Ishikawa (cell line): ENCODE measurements around the gene IL1RN.

ENCODE experiments used
- CEBPB ChIP-seq: IDR thresholded peaks from 2 replicates; pipeline ENCODE4 v1.6.1; 2012
- CREB1 ChIP-seq: IDR thresholded peaks from 2 replicates; pipeline ENCODE4 v1.6.1; 2012; ENCODE audit warnings: low read depth
- EGR1 ChIP-seq: IDR thresholded peaks from 2 replicates; pipeline ENCODE4 v1.6.1; 2012
- EP300 ChIP-seq: IDR thresholded peaks from 2 replicates; pipeline ENCODE4 v1.6.1; 2012; ENCODE audit warnings: borderline replicate concordance
- FOXM1 ChIP-seq: IDR thresholded peaks from 2 replicates; pipeline ENCODE4 v1.6.1; 2012; ENCODE audit warnings: low read depth, borderline replicate concordance
- NFIC ChIP-seq: IDR thresholded peaks from 2 replicates; pipeline ENCODE4 v1.6.1; 2012
- RAD21 ChIP-seq: IDR thresholded peaks from 2 replicates; pipeline ENCODE4 v1.6.1; 2012; ENCODE audit warnings: low read depth
- TAF1 ChIP-seq: IDR thresholded peaks from 2 replicates; pipeline ENCODE4 v1.6.1; 2012; ENCODE audit warnings: low read depth, mild to moderate bottlenecking
- TCF12 ChIP-seq: IDR thresholded peaks from 2 replicates; pipeline ENCODE4 v1.6.1; 2012; ENCODE audit warnings: low read depth
- TEAD4 ChIP-seq: IDR thresholded peaks from 2 replicates; pipeline ENCODE4 v1.6.1; 2012
- YY1 ChIP-seq: IDR thresholded peaks from 2 replicates; pipeline ENCODE4 v1.6.1; 2012; ENCODE audit warnings: low read depth
- ZBTB7A ChIP-seq: IDR thresholded peaks from 2 replicates; pipeline ENCODE4 v1.6.1; 2012; ENCODE audit warnings: low read depth
- TF ChIP-seq, protein P1 (sequence below): IDR thresholded peaks from 2 replicates; pipeline ENCODE4 v1.6.1; 2012
- TF ChIP-seq, protein P2 (sequence below): IDR thresholded peaks from 2 replicates; pipeline ENCODE4 v1.6.1; 2012
- TF ChIP-seq, protein P3 (sequence below): IDR thresholded peaks from 2 replicates; pipeline ENCODE4 v1.6.1; 2012; ENCODE audit warnings: low read depth, mild to moderate bottlenecking

Gene IL1RN

DNA sequence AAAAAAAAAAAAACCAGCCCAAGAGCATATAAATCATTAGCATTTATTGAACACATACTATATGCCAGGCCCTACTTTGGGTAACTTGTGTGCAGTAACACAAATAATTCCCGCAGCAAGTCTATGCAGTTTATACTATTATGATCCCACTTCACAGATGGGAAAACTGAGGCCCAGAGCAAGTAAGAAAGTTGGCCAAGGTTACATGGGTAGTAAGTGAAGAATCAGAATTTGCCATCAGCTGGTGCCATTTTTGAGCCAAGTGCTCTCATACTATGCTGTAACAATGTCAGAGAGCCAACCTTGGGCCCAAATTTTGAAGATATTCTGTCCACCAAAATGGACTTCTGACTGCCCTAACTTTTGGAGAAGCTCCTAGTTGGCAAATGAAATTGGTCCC, 32.9 kb downstream of the IL1RN start:
- TF ChIP-seq TEAD4: no peak
- TF ChIP-seq, protein P1, sequence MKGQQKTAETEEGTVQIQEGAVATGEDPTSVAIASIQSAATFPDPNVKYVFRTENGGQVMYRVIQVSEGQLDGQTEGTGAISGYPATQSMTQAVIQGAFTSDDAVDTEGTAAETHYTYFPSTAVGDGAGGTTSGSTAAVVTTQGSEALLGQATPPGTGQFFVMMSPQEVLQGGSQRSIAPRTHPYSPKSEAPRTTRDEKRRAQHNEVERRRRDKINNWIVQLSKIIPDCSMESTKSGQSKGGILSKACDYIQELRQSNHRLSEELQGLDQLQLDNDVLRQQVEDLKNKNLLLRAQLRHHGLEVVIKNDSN: no peak

DNA sequence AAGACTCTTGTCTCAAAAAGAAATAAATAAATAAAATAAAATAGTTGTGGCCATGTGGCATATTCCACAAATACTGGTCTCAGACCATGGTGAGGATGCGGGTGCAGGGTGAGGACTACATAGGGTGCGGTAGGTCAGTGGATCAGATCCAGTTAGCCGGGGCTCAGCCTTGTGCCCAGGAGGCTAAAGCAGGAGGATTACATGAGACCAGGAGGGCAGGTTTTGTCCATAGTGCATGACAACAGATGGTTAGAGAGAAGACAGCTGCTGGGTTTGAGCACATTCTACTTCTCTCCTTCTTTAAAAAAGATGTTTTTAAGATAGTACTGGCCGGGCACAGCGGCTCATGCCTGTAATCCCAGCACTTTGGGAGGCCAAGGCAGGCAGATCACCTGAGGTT, 33.6 kb downstream of the IL1RN start:
- no peak for TF ChIP-seq EP300
- no peak for TF ChIP-seq RAD21

DNA sequence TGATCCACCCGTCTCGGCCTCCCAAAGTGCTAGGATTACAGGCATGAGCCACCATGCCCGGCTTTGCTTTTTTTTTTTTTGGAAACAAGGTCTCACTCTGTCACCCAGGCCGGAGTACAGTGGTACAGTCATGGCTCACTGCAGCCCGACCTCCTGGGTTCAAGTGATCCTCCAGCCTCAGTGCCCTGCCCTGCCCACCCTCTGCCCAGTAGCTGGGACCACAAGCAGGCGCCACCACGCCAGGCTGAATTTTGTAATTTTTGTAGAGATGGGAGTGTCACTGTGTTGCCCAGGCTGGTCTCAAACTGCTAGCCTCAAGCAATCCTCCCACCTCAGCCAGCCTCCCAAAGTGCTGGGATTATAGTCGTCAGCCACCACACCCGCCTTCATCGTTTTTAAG, 34.8 kb downstream of the IL1RN start:
- TF ChIP-seq EP300 (no peak), TAF1 (no peak), TCF12 (no peak), CREB1 (no peak), FOXM1 (no peak), YY1 (no peak), TEAD4 (no peak), EGR1 (no peak), ZBTB7A (no peak), NFIC (no peak), RAD21 (no peak), CEBPB (no peak)
- TF ChIP-seq, protein P1: no peak
- TF ChIP-seq, protein P2, sequence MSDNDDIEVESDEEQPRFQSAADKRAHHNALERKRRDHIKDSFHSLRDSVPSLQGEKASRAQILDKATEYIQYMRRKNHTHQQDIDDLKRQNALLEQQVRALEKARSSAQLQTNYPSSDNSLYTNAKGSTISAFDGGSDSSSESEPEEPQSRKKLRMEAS: no peak
- TF ChIP-seq, protein P3, sequence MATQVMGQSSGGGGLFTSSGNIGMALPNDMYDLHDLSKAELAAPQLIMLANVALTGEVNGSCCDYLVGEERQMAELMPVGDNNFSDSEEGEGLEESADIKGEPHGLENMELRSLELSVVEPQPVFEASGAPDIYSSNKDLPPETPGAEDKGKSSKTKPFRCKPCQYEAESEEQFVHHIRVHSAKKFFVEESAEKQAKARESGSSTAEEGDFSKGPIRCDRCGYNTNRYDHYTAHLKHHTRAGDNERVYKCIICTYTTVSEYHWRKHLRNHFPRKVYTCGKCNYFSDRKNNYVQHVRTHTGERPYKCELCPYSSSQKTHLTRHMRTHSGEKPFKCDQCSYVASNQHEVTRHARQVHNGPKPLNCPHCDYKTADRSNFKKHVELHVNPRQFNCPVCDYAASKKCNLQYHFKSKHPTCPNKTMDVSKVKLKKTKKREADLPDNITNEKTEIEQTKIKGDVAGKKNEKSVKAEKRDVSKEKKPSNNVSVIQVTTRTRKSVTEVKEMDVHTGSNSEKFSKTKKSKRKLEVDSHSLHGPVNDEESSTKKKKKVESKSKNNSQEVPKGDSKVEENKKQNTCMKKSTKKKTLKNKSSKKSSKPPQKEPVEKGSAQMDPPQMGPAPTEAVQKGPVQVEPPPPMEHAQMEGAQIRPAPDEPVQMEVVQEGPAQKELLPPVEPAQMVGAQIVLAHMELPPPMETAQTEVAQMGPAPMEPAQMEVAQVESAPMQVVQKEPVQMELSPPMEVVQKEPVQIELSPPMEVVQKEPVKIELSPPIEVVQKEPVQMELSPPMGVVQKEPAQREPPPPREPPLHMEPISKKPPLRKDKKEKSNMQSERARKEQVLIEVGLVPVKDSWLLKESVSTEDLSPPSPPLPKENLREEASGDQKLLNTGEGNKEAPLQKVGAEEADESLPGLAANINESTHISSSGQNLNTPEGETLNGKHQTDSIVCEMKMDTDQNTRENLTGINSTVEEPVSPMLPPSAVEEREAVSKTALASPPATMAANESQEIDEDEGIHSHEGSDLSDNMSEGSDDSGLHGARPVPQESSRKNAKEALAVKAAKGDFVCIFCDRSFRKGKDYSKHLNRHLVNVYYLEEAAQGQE: no peak

DNA sequence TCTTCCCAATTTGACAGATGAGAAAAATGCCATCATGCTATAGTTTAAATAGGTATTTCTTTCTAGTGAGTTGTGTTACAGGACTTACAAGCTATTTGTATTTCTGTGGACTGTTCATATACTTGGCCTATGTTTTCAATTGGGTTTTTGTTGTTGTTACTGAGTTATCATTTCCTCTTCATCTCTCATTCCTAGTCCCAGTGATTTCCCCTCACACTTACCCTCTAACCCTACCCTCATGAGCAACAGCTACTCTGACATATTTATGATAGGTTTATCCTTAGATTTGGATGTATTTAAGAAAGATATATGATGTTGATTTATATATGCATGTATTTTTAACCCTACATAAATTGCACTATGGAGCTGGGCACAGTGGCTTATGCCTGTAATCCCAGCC, 35.5 kb downstream of the IL1RN start:
- TF ChIP-seq, protein P2: no peak
- TF ChIP-seq TEAD4 (no peak), EGR1 (no peak), CEBPB (no peak), CREB1 (no peak), ZBTB7A (no peak), FOXM1 (no peak), NFIC (no peak), YY1 (no peak), EP300 (no peak), TCF12 (no peak), TAF1 (no peak), RAD21 (no peak)
- TF ChIP-seq, protein P1: no peak
- TF ChIP-seq, protein P3: no peak

DNA sequence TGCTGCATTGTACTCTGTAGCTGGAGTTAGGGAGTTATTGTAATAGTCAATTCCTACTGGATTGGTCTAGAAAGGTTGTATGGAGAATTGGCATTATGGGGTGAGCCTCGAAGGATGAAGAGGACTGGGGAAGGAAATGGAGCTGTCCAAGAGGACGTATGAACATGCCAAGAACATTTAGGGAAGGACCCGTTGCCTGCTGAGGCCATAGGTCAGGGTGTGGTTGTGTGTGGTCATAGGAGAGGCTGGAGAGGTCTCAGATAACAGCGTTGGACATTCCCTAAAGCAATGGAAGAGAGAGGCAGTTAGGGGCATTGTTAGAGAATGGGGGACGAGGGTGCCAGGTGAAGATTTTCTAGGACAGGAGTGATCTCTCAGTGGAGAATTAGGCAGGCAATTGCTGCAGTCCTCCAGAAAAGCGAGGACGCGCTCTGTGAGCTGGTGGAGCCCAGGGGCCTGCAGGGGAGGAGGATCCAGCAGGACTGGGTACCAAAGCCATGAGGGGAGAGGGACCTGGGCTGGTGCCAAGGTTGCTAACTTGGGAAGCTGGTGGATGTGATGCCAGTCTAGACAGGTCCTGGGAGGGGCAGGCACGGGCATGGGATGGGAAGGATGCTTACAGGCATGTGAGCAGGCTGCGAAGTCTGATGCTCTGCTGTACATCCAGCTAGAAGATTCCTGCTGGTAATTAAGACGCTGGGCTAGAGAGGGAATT, 37.0 kb downstream of the IL1RN start:
- TF ChIP-seq CREB1: no peak
- no peak for TF ChIP-seq ZBTB7A
- TF ChIP-seq, protein P2: no peak
- no peak for TF ChIP-seq TCF12
- no peak for TF ChIP-seq TEAD4
- TF ChIP-seq EGR1: no peak
- TF ChIP-seq, protein P3: no peak
- TF ChIP-seq NFIC: no peak
- no peak for TF ChIP-seq EP300
- no peak for TF ChIP-seq YY1
- TF ChIP-seq CEBPB: no peak
- no peak for TF ChIP-seq RAD21
